Stomach (tissue), 4 donors: Measurements from ENCODE around the gene B4GALT4.
"Not testable (repeated sequence)": the region's sequence is repeated elsewhere in the genome, so short reads cannot be mapped to it uniquely, and the experiment has no call there.

Experiments used
- POLR2A ChIP-seq, 4 donors: fragments of 450-650 bp; IDR thresholded peaks; one replicate each; pipeline ENCODE4 v1.6.1; 2016; ENCODE audit warnings: antibody characterized with exemption in 4 of 4, control low read depth in 2 of 4, mild to moderate bottlenecking in 1 of 4, moderate library complexity in 1 of 4
- POLR2AphosphoS5 ChIP-seq, 3 donors: sonication (generic); formaldehyde crosslinking; IDR thresholded peaks; one replicate each; pipeline ENCODE4 v1.6.1; 2016; ENCODE audit warnings: antibody characterized with exemption in 3 of 3
- TF ChIP-seq, protein P1 (sequence below), 7 experiments: fragments of 450-650 bp in 4 of 7; fragments of 200-600 bp in 3 of 7; sonication (generic) in 3 of 7; IDR thresholded peaks; one replicate each; pipeline ENCODE4 v1.5.1; 2016 to 2019; ENCODE audit warnings: antibody characterized with exemption in 7 of 7, control low read depth in 2 of 7, mild to moderate bottlenecking in 1 of 7

DNA sequence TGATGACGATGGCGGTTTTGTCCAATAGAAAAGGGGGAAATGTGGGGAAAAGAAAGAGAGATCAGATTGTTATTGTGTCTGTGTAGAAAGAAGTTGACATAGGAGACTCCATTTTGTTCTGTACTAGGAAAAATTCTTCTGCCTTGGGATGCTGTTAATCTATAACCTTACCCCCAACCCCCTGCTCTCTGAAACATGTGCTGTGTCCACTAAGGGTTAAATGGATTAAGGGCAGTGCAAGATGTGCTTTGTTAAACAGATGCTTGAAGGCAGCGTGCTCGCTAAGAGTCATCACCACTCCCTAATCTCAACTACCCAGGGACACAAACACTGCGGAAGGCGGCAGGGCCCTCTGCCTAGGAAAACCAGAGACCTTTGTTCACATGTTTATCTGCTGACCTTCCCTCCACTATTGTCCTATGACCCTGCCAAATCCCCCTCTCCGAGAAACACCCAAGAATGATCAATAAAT is 2.4 kb upstream of the B4GALT4 start:
- TF ChIP-seq, protein P1, sequence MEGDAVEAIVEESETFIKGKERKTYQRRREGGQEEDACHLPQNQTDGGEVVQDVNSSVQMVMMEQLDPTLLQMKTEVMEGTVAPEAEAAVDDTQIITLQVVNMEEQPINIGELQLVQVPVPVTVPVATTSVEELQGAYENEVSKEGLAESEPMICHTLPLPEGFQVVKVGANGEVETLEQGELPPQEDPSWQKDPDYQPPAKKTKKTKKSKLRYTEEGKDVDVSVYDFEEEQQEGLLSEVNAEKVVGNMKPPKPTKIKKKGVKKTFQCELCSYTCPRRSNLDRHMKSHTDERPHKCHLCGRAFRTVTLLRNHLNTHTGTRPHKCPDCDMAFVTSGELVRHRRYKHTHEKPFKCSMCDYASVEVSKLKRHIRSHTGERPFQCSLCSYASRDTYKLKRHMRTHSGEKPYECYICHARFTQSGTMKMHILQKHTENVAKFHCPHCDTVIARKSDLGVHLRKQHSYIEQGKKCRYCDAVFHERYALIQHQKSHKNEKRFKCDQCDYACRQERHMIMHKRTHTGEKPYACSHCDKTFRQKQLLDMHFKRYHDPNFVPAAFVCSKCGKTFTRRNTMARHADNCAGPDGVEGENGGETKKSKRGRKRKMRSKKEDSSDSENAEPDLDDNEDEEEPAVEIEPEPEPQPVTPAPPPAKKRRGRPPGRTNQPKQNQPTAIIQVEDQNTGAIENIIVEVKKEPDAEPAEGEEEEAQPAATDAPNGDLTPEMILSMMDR (IDR thresholded peaks at IDR 0.05): not testable (repeated sequence)
- TF ChIP-seq POLR2A, POLR2AphosphoS5 (IDR thresholded peaks at IDR 0.05): not testable (repeated sequence)
